GM21360 (cell line): ENCODE data around the gene COL26A1.
"Not testable (repeated sequence)": the region's sequence is repeated elsewhere in the genome, so short reads cannot be mapped to it uniquely, and the experiment has no call there.

ENCODE experiments used
- ATAC-seq: cut with Tn5 transposase; IDR thresholded peaks from one replicate; pipeline ENCODE4 v1.9.1; 2021; ENCODE audit warnings: mild to moderate bottlenecking, moderate library complexity; ENCODE audit not compliant: unreplicated experiment

The COL26A1 gene

GRCh38 chr7:101436857-101437576 is 74.3 kb downstream of the COL26A1 start:
- no peak for ATAC-seq

- no peak for ATAC-seq
These were observed 79.2 kb downstream of the COL26A1 start for GRCh38 chr7:101441890-101442289.

- no peak for ATAC-seq
These were observed 79.9 kb downstream of the COL26A1 start for GRCh38 chr7:101442426-101443070.

GRCh38 chr7:101450064-101450463 is 87.4 kb downstream of the COL26A1 start:
- no peak for ATAC-seq

GRCh38 chr7:101453617-101454016 is 90.9 kb downstream of the COL26A1 start:
- ATAC-seq = no peak

GRCh38 chr7:101457001-101457750 is 94.5 kb downstream of the COL26A1 start:
- no peak for ATAC-seq

- ATAC-seq = no peak
These were observed 102.5 kb downstream of the COL26A1 start for GRCh38 chr7:101465131-101465530.

GRCh38 chr7:101465576-101466196 is 103.0 kb downstream of the COL26A1 start:
- no peak for ATAC-seq

GRCh38 chr7:101466871-101467270 is 104.2 kb downstream of the COL26A1 start:
- ATAC-seq = no peak

- no peak for ATAC-seq
These were observed 106.0 kb downstream of the COL26A1 start for GRCh38 chr7:101468546-101469275.

GRCh38 chr7:101470668-101471487 is 108.2 kb downstream of the COL26A1 start:
- no peak for ATAC-seq

- no peak for ATAC-seq
These were observed 111.5 kb downstream of the COL26A1 start for GRCh38 chr7:101474178-101474577.

GRCh38 chr7:101475691-101476090 is 113.0 kb downstream of the COL26A1 start:
- not testable (repeated sequence) for ATAC-seq

GRCh38 chr7:101479217-101479616 is 116.5 kb downstream of the COL26A1 start:
- ATAC-seq = no peak

- not testable (repeated sequence) for ATAC-seq
These were observed 123.4 kb downstream of the COL26A1 start for GRCh38 chr7:101486056-101486432.

- no peak for ATAC-seq
These were observed 123.9 kb downstream of the COL26A1 start for GRCh38 chr7:101486433-101487104.

GRCh38 chr7:101487105-101487458 is 124.4 kb downstream of the COL26A1 start:
- no peak for ATAC-seq

GRCh38 chr7:101487753-101488152 is 125.1 kb downstream of the COL26A1 start:
- no peak for ATAC-seq

- ATAC-seq = no peak
These were observed 126.3 kb downstream of the COL26A1 start for GRCh38 chr7:101488826-101489572.
